CD4-positive, alpha-beta T cell treated with Interleukin-6 for 4 hours (primary cell): Measurements from ENCODE around the gene SHKBP1.
"Not testable (repeated sequence)": the region's sequence is repeated elsewhere in the genome, so short reads cannot be mapped to it uniquely, and the experiment has no call there.

Source experiments
- DNase-seq: peaks from one replicate; pipeline ENCODE4 v3.0.0-alpha.2; 2020; ENCODE audit warnings: mixed read lengths

Gene SHKBP1

GRCh38 chr19:40576585-40577451, at the start of gene SHKBP1:
Gene SHKBP1, plus strand, starts transcription at chr19:40576873. Its CDS starts 27 bp downstream, at chr19:40576900.
- DNase-seq = peak; percentile 95

GRCh38 chr19:40528078-40528477, 48.6 kb upstream of the SHKBP1 start:
- no peak for DNase-seq

GRCh38 chr19:40528533-40529092, 48.1 kb upstream of the SHKBP1 start:
- no peak for DNase-seq

GRCh38 chr19:40529093-40529954, 47.3 kb upstream of the SHKBP1 start:
- DNase-seq = peak; percentile 92

- peak; percentile 36 for DNase-seq
Measured at GRCh38 chr19:40530091-40530901, 46.4 kb upstream of the SHKBP1 start.

GRCh38 chr19:40533508-40533907, 43.2 kb upstream of the SHKBP1 start:
- DNase-seq = no peak

GRCh38 chr19:40534148-40534547, 42.5 kb upstream of the SHKBP1 start:
- no peak for DNase-seq

GRCh38 chr19:40539070-40539469, 37.6 kb upstream of the SHKBP1 start:
- DNase-seq = no peak

GRCh38 chr19:40542202-40542859, 34.3 kb upstream of the SHKBP1 start:
- DNase-seq = no peak

GRCh38 chr19:40543029-40543597, 33.6 kb upstream of the SHKBP1 start:
- no peak for DNase-seq

- DNase-seq = not testable (repeated sequence)
Measured at GRCh38 chr19:40546153-40546841, 30.4 kb upstream of the SHKBP1 start.

GRCh38 chr19:40547190-40547589, 29.5 kb upstream of the SHKBP1 start:
- DNase-seq = not testable (repeated sequence)

GRCh38 chr19:40547836-40548235, 28.8 kb upstream of the SHKBP1 start:
- DNase-seq = no peak

- DNase-seq = peak; percentile 83
Measured at GRCh38 chr19:40549007-40549708, 27.5 kb upstream of the SHKBP1 start.

GRCh38 chr19:40550951-40551350, 25.7 kb upstream of the SHKBP1 start:
- DNase-seq = no peak

- DNase-seq = no peak
Measured at GRCh38 chr19:40552848-40553247, 23.8 kb upstream of the SHKBP1 start.

- DNase-seq = no peak
Measured at GRCh38 chr19:40553885-40554857, 22.5 kb upstream of the SHKBP1 start.

GRCh38 chr19:40555978-40556689, 20.5 kb upstream of the SHKBP1 start:
- DNase-seq = no peak
